NCI-H1092 treated with DMSO at 0.1 percent for 48 hours (cell line): ENCODE measurements around the gene NES.

ENCODE experiments used
- DNase-seq: peaks from one replicate; lab custom pipeline; 2025; lab: John Stamatoyannopoulos, UW

NES gene

DNA sequence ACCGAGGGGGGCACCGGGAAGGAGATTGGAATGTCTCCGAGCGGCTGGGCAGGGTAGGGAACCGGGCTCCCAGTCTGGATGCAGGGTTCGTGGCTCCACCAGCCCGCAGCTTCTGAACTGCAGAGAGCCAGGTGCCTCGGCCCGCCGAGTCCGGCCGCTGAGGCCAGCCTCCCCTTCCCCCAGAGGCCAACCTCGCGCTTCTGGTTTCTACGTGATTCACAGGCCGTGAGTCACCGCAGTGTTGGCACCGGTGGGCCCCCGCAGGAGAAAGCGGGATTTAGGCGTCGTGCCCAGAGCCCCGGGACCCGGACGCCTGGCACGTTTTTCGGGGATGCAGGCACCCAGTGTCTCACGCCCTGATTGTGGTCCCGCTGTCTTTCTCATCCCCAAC is 27.7 kb upstream of the NES start:
- DNase-seq: no peak

- DNase-seq: no peak
Measured at GRCh38 chr1:156704166-156704711, 27.0 kb upstream of the NES start.

GRCh38 chr1:156703741-156704140 is 26.5 kb upstream of the NES start:
- DNase-seq: peak; percentile 19

GRCh38 chr1:156703336-156703735 is 26.1 kb upstream of the NES start:
- DNase-seq: no peak

GRCh38 chr1:156700736-156701531 is 23.7 kb upstream of the NES start:
- DNase-seq: no peak

GRCh38 chr1:156698995-156699394 is 21.8 kb upstream of the NES start:
- DNase-seq: no peak

DNA sequence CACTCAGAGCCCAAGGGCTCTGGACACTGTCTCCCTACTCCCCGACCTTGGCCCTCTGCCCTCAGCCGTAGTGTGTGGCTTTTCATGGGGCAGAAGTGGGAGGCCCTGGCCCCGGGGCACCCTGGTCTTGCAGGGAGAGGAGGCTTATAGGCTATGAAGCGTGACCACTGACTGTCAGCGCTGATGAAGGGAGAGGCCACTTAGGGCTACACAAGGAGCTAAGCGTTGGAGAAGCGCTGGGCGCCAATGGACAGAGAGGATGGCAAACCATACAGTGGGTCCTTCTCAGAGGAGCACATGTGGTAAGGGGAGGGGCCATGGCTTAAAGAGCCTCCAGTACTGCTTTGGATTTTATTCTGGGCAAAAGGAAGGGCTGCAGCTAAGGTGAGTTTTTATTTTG is 20.3 kb upstream of the NES start:
- no peak for DNase-seq

DNA sequence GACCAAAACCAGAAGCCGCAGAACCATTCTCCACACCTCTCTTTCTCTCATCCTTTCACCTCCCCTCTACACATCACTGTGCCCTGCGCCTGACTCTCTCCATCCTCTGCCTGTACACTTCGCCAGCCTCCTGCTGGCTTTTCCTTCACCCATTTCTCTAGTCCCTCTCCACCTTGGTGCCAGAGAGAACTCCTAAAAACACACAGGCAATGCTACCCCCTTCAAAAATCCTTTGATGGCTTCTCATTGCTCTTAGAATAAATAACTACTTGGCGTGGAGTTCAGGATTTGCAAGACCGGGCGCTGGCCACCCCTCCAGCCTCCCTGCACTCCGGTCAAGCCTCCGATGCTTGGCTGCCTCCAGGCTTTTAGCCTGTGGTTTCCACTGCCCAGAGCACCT is 19.5 kb upstream of the NES start:
- DNase-seq: no peak

DNA sequence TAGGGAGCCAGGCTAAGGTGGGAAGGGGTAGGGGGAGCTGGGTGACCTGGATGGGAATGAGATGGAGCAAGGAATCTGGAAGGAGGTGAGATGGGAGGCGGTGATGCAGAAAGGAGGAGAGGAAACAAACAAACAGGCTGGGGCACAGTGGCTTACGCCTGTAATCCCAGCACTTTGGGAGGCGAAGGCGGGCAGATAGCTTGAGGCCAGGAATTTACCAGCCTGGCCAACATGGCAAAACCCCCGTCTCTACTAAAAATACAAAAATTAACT is 17.4 kb upstream of the NES start:
- no peak for DNase-seq

GRCh38 chr1:156693848-156694689 is 16.9 kb upstream of the NES start:
- no peak for DNase-seq

GRCh38 chr1:156692925-156693847 is 16.0 kb upstream of the NES start:
- peak; percentile 18 for DNase-seq

- no peak for DNase-seq
Measured at GRCh38 chr1:156692441-156692924, 15.3 kb upstream of the NES start.

GRCh38 chr1:156691665-156692440 is 14.6 kb upstream of the NES start:
- DNase-seq: no peak

- DNase-seq: no peak
Measured at GRCh38 chr1:156691191-156691590, 14.0 kb upstream of the NES start.

GRCh38 chr1:156690675-156691036 is 13.4 kb upstream of the NES start:
- DNase-seq: no peak

- DNase-seq: no peak
Measured at GRCh38 chr1:156689953-156690674, 12.9 kb upstream of the NES start.

DNA sequence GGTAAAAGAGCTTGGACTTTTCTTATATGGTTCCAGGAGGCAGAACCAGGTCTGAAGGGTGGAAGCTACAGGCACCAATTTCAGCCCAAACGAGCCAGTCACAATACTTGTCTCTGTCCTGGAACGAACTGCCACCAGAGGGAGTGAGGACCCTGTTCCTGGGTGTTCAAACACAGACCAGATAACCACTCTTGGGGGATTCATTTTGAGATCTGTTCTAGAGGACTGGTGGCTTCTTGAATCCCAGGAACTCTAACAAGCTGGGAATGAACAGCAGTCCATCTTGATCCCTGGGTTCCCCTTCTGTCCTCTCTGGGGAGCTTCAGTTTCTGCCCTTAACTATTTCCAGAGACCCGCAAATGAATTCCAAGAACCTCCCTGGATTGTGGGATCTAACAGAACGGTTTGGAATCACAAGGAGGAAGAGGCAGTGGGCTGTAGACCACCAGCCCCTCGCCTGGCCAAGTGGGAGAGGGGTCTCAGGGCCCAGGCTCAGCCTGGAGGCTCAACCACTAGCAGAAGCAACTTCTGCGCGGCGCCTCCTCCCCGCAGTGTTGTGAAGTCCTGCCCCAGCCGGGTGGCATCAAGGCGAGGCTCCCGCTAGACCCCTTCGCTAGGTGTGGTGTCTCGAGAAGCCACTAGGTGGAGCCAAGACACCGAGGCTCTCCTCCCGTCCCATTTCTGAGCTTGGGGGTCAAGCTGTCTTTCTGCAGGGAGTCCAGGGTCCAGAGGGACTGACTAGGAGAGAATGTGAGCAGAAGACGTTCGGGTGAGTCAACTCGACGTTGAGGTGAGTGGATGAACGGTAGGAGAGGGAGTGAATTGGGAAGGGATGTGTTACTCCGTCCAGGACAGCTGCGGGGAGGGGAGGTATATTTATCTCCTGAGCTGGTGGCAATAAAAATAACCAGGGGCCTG is 12.1 kb upstream of the NES start:
- peak; percentile 71 for DNase-seq

DNA sequence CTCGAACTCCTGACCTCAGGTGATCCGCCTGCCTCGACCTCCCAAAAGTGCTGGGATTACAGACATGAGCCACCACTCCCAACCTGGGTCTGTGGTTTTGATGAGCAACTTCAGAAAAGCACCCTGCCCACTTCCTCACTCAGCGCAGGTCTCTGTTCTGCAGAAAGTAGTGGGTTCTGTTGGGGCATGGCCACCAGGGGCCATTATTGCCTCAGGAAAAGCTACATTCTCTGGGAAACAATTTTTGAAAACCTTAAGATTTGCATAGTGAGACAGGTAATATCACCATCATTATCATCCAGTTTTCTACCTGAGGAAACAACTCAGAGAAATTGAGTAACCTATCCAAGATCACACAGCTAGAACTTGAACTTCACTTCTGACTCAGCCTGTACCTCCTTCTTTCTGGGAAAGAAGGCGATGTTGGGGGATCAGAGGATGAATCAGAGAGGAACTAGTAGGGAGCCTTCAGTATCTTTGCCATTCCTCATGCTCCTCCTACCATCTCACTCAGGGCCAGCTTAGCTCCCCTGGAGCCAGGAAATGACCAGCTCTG is 7.1 kb upstream of the NES start:
- DNase-seq: no peak

- no peak for DNase-seq
Measured at GRCh38 chr1:156682166-156682890, 5.1 kb upstream of the NES start.
